Ishikawa (cell line): ENCODE measurements around the gene TPD52L2.

Experiments used
- CEBPB ChIP-seq: IDR thresholded peaks from 2 replicates; pipeline ENCODE4 v1.6.1; 2012
- CREB1 ChIP-seq: IDR thresholded peaks from 2 replicates; pipeline ENCODE4 v1.6.1; 2012; ENCODE audit warnings: low read depth
- EGR1 ChIP-seq: IDR thresholded peaks from 2 replicates; pipeline ENCODE4 v1.6.1; 2012
- EP300 ChIP-seq: IDR thresholded peaks from 2 replicates; pipeline ENCODE4 v1.6.1; 2012; ENCODE audit warnings: borderline replicate concordance
- FOXM1 ChIP-seq: IDR thresholded peaks from 2 replicates; pipeline ENCODE4 v1.6.1; 2012; ENCODE audit warnings: low read depth, borderline replicate concordance
- MAX ChIP-seq: IDR thresholded peaks from 2 replicates; pipeline ENCODE4 v1.6.1; 2012
- NFIC ChIP-seq: IDR thresholded peaks from 2 replicates; pipeline ENCODE4 v1.6.1; 2012
- RAD21 ChIP-seq: IDR thresholded peaks from 2 replicates; pipeline ENCODE4 v1.6.1; 2012; ENCODE audit warnings: low read depth
- TAF1 ChIP-seq: IDR thresholded peaks from 2 replicates; pipeline ENCODE4 v1.6.1; 2012; ENCODE audit warnings: low read depth, mild to moderate bottlenecking
- USF1 ChIP-seq: IDR thresholded peaks from 2 replicates; pipeline ENCODE4 v1.6.1; 2012
- YY1 ChIP-seq: IDR thresholded peaks from 2 replicates; pipeline ENCODE4 v1.6.1; 2012; ENCODE audit warnings: low read depth
- ZBTB7A ChIP-seq: IDR thresholded peaks from 2 replicates; pipeline ENCODE4 v1.6.1; 2012; ENCODE audit warnings: low read depth
- TF ChIP-seq, protein P1 (sequence below): IDR thresholded peaks from 2 replicates; pipeline ENCODE4 v1.6.1; 2012; ENCODE audit warnings: low read depth, mild to moderate bottlenecking

DNA sequence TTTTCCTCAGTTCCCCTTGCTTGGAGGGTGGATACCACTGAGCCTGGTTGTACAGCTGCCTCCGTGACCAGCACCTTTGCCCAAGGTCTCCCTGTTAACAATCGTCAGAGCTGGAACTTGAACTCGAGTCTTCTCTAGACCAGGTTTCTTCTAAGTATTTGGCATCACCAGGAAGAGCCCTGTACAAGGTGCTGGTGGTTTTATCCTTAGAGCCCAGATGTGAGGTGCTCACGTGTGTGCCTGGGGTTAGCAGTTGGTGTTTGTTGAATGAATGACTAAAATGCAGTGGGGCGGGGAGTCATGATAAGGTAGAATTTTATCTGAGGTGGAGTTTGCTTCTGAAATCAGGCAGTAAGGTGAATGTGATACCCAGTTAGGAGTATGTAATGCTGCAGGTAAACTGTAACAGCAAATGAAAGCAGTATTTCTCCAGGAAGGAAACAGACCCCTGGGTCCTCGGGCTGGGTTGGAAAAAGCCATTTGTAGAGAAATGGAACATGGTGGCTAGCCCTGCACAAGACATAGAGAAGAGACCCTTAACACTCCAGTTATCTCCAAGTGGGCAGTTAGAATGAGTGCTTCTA lies 33.0 kb downstream of the TPD52L2 start:
- TF ChIP-seq EP300 (no peak), FOXM1 (no peak), ZBTB7A (no peak), CREB1 (no peak), MAX (no peak), CEBPB (no peak), TAF1 (no peak), EGR1 (no peak), RAD21 (no peak), YY1 (no peak), NFIC (no peak), USF1 (no peak)
- TF ChIP-seq, protein P1, sequence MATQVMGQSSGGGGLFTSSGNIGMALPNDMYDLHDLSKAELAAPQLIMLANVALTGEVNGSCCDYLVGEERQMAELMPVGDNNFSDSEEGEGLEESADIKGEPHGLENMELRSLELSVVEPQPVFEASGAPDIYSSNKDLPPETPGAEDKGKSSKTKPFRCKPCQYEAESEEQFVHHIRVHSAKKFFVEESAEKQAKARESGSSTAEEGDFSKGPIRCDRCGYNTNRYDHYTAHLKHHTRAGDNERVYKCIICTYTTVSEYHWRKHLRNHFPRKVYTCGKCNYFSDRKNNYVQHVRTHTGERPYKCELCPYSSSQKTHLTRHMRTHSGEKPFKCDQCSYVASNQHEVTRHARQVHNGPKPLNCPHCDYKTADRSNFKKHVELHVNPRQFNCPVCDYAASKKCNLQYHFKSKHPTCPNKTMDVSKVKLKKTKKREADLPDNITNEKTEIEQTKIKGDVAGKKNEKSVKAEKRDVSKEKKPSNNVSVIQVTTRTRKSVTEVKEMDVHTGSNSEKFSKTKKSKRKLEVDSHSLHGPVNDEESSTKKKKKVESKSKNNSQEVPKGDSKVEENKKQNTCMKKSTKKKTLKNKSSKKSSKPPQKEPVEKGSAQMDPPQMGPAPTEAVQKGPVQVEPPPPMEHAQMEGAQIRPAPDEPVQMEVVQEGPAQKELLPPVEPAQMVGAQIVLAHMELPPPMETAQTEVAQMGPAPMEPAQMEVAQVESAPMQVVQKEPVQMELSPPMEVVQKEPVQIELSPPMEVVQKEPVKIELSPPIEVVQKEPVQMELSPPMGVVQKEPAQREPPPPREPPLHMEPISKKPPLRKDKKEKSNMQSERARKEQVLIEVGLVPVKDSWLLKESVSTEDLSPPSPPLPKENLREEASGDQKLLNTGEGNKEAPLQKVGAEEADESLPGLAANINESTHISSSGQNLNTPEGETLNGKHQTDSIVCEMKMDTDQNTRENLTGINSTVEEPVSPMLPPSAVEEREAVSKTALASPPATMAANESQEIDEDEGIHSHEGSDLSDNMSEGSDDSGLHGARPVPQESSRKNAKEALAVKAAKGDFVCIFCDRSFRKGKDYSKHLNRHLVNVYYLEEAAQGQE, result no peak
